Measurements from ENCODE around the gene CRYBG2. TPM values are rescaled to one million over a fixed set of nuclear protein-coding genes. Genes with fewer than 3 reads are reported as not detected.
A peak's percentile ranks its signal among the peaks of the same experiment; 100 is the strongest.

CRYBG2 gene
- total RNA-seq, 1 experiment from 2014 or later: 21.1 TPM

GRCh38 chr1:26350701-26351589 lies 3.0 kb downstream of the CRYBG2 start:
- H3K9me3 Mint-ChIP-seq: no peaks in the 10 kb centered on the region
- no peak overlapping the region for H3K4me3 Mint-ChIP-seq
- no peaks in the 10 kb centered on the region for H3K27me3 Mint-ChIP-seq (ENCODE audit: low read depth)
- TF ChIP-seq CREM (CRISPR knock-in tag; IDR thresholded peaks at IDR 0.05): no peak
- no peak for TF ChIP-seq IRF2 (CRISPR knock-in tag; IDR thresholded peaks at IDR 0.05; ENCODE audit: borderline replicate concordance, low read depth)
- no peak for TF ChIP-seq NFYB (CRISPR knock-in tag; conservative IDR thresholded peaks at IDR 0.05; ENCODE audit: low read depth)
- TF ChIP-seq GRHL2 (CRISPR knock-in tag; IDR thresholded peaks at IDR 0.05; ENCODE audit: insufficient replicate concordance, severe bottlenecking): no peak
- TF ChIP-seq IRF1 (CRISPR knock-in tag; IDR thresholded peaks at IDR 0.05): no peak
- no peak for TF ChIP-seq SP1 (CRISPR knock-in tag; conservative IDR thresholded peaks at IDR 0.05)
- no peak for TF ChIP-seq AR (CRISPR knock-in tag; IDR thresholded peaks at IDR 0.05)
- peak; percentile 34; the same call in 1 of the 2 replicates for TF ChIP-seq MAX (CRISPR knock-in tag; IDR thresholded peaks at IDR 0.05)
- TF ChIP-seq ELF4 (CRISPR knock-in tag; IDR thresholded peaks at IDR 0.05; ENCODE audit: low read depth): no peak
- no peak for TF ChIP-seq RORB (CRISPR knock-in tag; IDR thresholded peaks at IDR 0.05)
- no peak for TF ChIP-seq CDX4 (CRISPR knock-in tag; IDR thresholded peaks at IDR 0.05; ENCODE audit: borderline replicate concordance)
- no peak for TF ChIP-seq ZNF425 (CRISPR knock-in tag; conservative IDR thresholded peaks at IDR 0.05)
- no peak for TF ChIP-seq ZBTB21 (CRISPR knock-in tag; IDR thresholded peaks at IDR 0.05; ENCODE audit: borderline replicate concordance)
- TF ChIP-seq GABPB1 (CRISPR knock-in tag; IDR thresholded peaks at IDR 0.05): peak; percentile 60
- no peak for TF ChIP-seq FOXK1 (CRISPR knock-in tag; IDR thresholded peaks at IDR 0.05)
- TF ChIP-seq ZNF423 (CRISPR knock-in tag; IDR thresholded peaks at IDR 0.05): peak; percentile 22; the same call in 1 of the 2 replicates
- DNase-seq (ENCODE audit: low spot score) (no peak), ATAC-seq (peak; percentile 53)
- peak overlapping the region; percentile 87 for H3K27ac Mint-ChIP-seq
- CTCF ChIA-PET: interaction anchor here (0.7 to 2.9 kb wide), 9 partner anchors 8 to 75 kb away, joined by 3 to 11 read pairs (median 5); no protein-coding TSS in a partner anchor
- POLR2A ChIA-PET: interaction anchor here (1.0 to 1.5 kb wide), 2 partner anchors 15 to 66 kb away, joined by 4 read pairs; no protein-coding TSS in a partner anchor
- no peaks in the 10 kb centered on the region for H3K36me3 Mint-ChIP-seq
- peaks cover 34% of the 10 kb centered on the region for H3K4me1 Mint-ChIP-seq

GRCh38 chr1:26350343-26350700 lies 3.6 kb downstream of the CRYBG2 start:
- no peak for DNase-seq (ENCODE audit: low spot score)
- H3K4me3 Mint-ChIP-seq: no peak overlapping the region
- H3K4me1 Mint-ChIP-seq: peaks cover 32% of the 10 kb centered on the region
- no peaks in the 10 kb centered on the region for H3K9me3 Mint-ChIP-seq
- TF ChIP-seq TEAD1 (CRISPR knock-in tag; IDR thresholded peaks at IDR 0.05): no peak
- TF ChIP-seq ZNF138 (CRISPR knock-in tag; conservative IDR thresholded peaks at IDR 0.05): no peak
- TF ChIP-seq NFE2L1 (CRISPR knock-in tag; IDR thresholded peaks at IDR 0.05): no peak
- TF ChIP-seq GABPB1 (CRISPR knock-in tag; IDR thresholded peaks at IDR 0.05): no peak
- no peak for TF ChIP-seq ATF2 (CRISPR knock-in tag; IDR thresholded peaks at IDR 0.05; ENCODE audit: borderline replicate concordance, low read depth)
- no peak for TF ChIP-seq MAX (CRISPR knock-in tag; IDR thresholded peaks at IDR 0.05)
- no peak for TF ChIP-seq ZNF425 (CRISPR knock-in tag; conservative IDR thresholded peaks at IDR 0.05)
- no peak for TF ChIP-seq SP1 (CRISPR knock-in tag; conservative IDR thresholded peaks at IDR 0.05)
- no peak for TF ChIP-seq ZNF121 (CRISPR knock-in tag; IDR thresholded peaks at IDR 0.05)
- TF ChIP-seq SMAD4 (CRISPR knock-in tag; IDR thresholded peaks at IDR 0.05): no peak
- TF ChIP-seq ZNF396 (CRISPR knock-in tag; IDR thresholded peaks at IDR 0.05; ENCODE audit: borderline replicate concordance): no peak
- ATAC-seq: no peak
- H3K27ac Mint-ChIP-seq: 0 out of 2 replicates have a peak overlapping the region, but pooled peaks have one; percentile 41
- H3K27me3 Mint-ChIP-seq (ENCODE audit: low read depth): no peaks in the 10 kb centered on the region
- ChIA-PET POLR2A (interaction anchor here (1.0 to 1.5 kb wide), 2 partner anchors 14 to 65 kb away, joined by 4 read pairs; no protein-coding TSS in a partner anchor), CTCF (interaction anchor here (0.7 to 2.9 kb wide), 10 partner anchors 9 to 74 kb away, joined by 3 to 11 read pairs (median 5); no protein-coding TSS in a partner anchor)
- no peaks in the 10 kb centered on the region for H3K36me3 Mint-ChIP-seq

Measured in WTC11 (cell line).